Stimulated activated CD4-positive, alpha-beta T cell treated with anti-CD3 and anti-CD28 coated beads, Interleukin-1b, Interleukin-23, amount 100 ng/mL, for 1 hour (primary cell): Measurements from ENCODE around the gene ADSS1.

Experiments
- DNase-seq, 2 donors: peaks; one replicate each; pipeline ENCODE4 v3.0.0-alpha.2; 2020; ENCODE audit warnings: low read depth in 2 of 2

ADSS1 gene

DNA sequence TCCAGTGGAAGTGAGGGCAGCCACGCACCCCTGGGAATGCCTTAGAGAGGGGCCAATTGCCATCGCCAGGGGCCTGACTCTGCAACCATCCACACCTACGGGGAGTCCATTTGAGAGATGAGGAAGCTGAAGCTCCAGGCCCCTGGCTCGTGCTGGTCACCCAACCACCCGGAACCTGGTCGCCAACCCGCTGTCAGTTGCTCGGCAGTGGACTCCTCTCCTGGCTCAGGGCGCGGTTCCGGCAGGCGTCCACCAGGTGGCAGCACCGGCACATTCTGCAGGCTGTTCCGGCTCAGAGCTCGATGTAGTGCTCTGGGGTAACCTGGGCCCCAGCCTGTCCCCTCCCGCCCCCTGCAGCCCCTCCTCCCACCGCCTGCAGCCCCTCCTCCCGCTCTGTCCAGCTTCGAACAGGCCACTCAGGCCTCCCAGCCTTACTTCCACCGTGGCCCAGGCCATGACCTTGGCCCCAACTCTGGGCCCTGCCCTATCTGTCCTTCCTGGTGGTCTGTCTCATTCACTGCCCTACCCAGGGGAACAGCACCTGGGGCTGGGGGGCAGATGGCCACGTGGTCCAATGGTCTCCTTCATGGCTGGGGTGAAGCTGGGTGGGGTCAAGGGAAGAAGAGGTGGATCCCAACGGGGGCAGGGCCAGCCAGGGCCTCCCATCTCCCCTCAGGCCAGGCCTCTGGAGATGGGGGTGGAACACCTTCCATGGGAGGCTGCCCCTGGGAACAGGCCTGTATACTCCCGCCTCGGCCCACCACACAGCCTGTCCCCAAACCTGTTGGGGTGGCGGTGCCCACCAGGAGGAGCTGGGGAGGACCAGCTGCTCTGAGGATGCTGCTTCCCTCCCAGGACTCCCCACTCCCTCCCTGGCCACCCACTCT, 44.7 kb downstream of the ADSS1 start:
- peak; percentile 80 to 93 for DNase-seq

DNA sequence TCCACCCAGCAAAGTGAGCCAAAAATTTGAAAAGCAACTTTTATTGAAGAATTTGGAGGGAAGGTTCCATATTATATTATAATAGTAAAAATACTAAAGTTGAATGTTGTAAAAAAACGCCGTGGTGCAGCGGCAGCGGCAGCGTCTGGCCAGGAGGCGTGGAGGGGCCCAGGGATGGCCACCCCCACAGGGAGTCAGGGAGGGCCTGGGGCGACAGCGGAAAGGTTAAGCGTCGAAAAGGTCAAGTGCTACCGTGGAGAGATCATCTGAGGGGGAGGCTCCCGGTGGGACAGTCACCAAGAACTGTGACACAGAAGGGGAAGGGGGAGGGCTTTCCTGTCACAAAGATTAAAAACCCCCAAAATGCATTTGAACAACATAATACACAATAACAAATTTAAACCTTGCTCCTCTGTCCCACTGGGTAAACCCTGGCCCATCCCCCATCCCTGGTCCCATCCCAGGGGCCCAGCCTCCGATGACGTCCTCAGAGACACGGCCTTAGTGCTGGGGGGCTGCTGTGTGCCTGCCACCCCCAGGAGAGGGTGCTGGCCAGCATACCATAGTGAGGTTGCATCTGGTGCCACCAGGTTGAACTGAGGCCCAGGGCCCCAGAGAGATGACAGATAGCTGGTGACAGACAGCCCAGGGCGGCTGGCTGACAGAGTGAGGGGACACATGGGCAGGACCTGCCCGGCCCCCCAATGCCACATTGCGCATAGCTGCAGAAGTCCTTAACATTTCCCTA, 45.5 kb downstream of the ADSS1 start:
- no peak for DNase-seq

DNA sequence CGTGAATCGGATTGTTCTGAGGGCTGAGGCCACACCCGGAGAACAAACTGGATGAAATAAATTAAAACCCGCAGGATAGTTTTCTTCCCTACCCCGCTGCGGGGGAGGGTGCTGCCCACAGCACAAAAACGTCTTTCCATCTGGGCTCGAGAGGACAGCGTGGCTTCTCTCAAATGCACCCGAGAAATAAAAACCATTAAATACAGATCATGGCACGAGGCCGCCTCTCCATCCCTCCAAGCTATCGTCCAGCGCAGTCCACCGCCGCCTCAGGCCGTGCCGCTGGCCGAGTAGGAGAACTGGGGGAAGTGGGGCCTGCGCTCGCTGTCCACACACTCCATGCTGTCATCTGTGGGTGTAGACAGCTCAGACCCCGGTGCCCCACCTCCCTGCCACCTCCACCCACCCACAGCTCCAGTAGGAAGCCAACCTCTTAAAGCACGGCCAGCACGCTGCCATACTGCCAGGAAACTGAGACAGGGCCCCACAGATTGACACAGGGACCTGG, 46.1 kb downstream of the ADSS1 start:
- no peak for DNase-seq

DNA sequence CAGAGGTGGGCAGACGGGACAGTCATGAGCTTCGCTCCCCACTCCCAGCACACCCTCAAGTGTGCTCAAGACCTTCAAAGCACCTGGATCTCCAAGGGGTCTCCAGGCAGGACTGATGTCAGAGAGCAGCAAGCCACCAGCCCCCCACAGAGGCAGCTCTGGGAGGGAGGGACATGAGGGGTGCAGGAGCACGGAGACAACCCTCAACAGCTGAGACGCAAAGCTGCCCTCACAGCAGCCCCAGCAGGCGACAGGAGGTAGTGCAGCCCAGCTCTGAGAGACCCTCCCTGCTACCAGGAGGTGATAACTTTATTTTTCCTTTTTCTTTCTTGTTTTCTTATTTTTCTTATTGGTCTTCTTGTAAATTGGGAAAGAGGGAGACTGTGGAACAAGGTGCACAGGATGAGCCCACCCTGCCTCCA, 46.8 kb downstream of the ADSS1 start:
- no peak for DNase-seq

DNA sequence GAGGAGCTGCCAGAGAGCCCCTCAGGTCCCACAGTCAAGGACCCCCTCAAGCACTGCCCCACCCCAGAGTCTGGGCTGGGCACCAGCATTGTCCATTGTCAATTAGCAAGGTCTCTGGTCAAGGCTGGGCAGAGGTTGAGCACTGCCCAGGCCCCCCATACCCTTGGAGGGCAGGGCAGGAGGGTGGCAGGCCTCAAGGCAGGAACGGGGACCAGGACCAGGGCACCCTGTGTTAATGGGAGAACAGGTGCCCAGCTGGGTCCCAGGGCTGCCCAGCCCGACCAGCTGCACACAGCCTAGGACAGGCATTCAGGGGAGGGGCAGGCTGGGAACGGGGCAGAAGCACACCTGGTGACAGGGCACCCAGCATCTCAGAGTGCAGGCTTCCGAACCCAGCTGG, 47.3 kb downstream of the ADSS1 start:
- no peak for DNase-seq

DNA sequence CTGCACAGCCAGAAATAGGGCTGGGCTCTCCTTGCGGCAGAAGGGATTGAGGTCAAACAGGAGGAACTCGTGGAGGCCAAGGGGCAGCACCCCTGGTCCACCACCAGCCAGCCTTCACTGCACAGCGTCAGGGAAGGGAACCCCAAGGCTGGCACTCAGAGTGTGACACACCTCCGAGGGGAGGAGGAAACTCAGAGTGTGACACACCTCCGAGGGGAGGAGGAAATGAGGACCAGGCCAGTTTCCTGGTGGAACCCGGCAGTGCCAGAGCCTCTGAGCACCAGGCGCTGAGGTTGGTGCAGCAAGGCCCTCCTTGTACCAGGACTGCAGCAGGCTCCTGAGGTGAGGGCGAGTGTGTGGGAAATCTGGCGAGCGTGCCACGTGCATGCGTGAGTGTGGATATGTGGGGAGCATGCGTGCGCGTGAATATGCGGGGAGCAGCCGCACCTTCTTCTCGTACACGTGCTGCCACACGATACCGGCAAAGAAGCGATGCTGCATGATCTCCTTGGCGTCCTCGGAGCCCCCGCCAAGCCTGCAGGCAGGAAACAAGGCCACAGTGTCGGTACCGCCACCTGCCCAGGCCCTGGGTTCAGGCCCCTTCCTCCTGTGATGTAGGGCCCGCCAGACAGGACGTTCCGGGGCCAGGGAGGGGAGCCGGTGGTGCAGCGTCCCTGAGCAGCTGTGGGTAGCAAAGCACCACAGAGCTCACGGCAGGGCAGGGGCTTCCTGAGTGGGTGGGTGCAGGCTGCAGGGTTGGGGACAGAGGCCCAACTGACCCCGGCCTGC, 48.1 kb downstream of the ADSS1 start:
- DNase-seq: no peak

DNA sequence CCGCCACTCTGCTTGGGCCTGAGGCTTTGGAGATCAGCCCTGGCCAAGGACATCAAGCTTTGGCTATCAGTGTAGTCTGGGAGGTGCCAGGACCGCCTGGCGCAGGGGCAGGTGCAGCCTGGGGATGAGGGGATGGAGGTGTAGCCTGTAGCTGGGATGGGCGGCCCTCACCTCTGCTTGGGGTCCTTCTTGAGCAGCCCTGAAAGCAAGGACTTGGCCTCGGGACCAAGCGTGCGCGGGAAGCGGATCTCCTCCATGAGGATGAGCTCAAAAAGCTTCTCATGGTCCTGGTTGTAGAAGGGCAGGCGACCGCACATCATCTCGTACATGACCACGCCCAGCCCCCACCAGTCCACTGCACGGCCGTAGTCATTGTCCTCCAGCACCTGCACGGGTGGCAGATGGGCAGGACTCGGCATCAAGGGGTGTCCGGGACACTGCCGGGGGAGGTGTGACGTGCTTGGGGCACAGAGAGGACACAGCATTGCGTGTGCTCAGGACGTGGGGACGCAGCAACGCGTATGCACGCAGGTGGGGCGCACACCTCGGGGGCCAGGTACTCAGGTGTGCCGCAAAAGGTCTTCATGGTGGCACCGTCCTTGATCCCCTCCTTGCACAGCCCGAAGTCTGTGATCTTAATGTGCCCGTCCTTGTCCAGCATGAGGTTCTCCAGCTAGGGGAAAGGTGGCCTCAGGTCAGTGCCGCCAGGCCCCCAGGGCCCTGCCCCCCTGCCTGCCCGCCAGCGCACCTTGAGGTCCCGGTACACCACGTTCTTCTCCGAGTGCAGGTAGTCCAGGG, 48.9 kb downstream of the ADSS1 start:
- no peak for DNase-seq

DNA sequence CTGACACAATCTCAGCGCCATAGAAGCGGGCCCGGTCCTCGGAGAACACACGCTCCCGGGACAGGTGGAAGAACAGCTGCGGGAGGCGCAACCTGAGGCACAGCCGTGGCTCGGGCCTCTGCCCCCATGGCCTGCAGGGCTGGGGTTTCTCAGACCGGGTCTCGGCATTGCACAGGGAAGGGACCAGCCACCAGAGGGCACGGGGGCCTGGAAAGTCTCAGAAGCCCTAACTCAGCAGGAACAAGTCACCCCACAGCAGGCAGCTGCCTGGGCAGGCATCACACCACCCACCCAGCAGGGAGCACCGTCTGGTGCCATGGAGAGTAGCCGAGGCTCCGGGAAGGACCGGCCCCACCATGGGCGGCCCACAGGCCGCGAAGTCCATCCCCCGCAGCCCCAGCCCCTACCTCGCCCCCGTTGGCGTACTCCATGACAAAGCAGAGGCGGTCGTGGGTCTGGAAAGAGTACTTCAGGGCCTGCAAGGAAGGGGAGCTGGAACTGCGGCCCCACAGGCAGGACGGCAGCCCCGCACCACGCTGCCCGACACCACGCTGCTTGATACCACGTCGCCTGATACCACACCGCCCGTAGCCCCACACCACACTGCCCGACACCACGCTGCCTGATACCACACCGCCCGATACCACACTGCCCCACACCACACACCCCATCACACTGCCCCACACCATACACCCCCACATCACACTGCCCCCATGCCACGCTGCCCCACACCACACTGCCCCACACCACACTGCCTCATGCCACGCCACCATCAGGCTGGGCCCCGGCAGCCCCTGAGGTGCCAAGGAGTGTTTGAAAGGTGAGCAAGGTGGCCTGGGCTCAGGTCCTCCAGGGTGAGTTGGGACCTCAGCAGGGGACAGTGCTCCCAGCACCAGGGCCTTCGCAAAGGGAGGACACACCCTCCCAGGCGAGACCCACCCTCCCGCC, 49.8 kb downstream of the ADSS1 start:
- DNase-seq: no peak

DNA sequence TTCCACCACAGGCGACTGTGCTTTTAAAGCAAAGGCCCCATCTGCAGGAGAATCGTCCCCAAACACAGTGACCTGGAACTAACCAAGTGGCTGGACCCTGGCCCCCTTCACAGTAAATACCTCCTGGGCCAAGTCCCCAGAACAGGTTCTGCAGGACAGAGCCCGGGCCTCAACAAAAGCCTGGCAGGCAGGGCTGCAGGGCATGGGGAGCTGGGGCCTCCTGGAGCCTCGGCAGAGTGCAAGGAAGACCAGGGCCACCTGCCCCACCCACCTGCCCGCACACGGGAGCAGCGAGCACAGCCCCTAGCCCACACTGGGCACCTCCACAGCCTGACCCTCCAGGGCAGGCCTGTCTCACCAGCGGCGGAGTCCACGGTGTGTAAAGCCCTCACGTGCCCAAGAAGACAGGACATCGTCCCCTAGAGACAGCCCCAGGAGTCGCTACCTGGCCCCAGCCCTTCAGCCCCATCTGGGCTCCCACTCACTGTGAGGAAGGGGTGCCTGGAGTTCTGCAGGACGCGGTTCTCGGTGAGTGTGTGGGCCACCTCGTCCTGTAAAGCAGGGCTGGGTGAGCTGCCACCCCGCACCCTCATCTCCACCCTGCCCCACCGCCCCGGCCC, 50.5 kb downstream of the ADSS1 start:
- no peak for DNase-seq

DNA sequence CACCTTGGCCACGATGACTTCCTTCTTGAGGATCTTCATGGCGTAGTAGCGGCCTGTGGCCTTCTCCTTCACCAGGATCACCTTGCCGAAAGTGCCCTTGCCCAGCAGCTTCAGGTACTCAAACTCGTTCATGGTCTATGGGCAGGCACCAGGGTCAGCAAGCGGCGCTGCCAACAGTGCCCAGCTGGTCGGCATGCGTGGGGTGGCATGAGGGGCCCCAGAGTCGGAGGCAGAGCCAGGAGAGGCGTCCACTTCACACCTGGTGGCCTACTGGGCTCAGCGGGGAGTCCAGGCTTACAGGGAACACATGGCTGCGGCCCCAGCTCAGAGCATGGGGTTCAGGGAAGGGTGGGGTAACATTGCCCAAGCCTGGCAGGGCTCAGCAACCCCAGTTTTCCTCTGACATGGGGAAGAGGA, 51.1 kb downstream of the ADSS1 start:
- no peak for DNase-seq

DNA sequence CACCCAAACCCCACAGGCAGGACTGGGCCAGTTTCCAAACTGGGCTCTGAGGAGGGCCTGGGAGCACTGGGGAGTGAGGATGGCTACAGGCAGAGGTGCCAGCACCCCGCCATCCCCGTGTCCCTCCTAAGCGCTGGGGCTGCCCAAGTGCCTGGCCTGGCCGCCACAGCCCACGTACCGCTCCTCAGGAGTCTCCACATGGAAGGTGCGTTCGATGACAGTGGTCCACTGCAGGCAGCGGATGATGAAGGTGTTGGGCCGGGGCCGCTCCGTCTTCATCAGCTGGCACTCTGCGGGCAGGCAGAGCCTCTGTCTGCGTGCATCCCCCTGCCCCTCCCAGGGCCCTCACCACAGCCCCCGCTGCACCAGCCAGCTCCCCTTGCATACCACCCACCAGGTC, 52.5 kb downstream of the ADSS1 start:
- DNase-seq: no peak

DNA sequence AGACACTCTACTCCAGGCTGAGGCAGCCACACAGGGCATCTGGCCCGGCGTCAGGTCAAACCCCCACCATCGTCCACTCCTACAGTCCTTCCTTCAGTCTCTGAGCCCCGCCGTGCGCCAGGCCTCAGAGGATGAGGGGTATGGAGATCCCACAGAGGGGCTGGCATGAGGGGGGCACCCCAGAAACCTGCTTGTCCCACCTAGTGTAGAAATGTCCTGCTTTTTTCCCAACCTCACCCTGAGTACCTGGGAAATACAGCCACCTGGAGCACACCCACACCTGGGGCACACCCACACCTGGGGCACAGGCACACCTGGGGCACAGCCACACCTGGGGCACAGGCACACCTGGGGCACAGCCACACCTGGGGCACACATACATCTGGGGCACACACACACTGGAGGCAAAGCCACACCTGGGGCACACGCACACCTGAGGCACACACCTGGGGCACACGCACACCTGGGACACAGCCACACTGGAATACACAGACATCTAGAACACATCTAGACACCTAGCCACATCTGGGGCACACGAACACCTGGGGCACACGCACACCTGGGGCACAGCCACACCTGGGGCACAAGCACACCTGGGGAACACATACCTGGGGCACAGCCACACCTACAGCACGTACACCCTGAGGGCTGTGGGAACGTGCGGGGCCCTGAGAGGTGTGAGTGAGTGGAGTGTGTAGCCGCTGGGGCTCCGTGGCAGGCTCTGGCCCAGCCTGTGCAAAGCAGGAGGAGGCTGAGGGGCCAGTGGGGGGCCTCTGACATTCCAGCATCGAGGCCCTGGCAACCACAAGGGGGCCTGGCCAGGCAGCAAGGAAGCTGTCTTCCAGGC, 53.2 kb downstream of the ADSS1 start:
- no peak for DNase-seq

DNA sequence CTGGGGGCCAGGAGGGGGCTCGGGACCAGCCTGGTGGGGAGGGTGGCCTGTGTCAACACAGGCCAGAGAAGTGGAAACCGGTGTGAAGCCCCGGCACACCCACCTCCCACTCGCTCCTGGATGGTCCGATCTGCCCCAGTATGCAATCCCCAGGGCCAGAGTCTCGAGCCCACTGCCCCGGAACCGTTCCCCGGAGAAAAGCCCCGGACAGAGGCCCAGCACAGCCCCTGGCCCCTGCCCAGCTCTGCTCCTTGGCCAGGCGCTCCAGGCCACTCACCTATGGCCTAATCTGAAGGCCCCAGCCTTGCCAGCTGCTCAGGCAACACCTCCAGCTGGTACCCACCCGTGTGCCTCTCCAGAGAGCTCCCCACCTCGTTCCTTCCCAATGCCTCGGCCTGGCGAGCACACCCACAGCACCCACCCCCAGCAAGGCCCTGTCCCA, 53.8 kb downstream of the ADSS1 start:
- DNase-seq: no peak

DNA sequence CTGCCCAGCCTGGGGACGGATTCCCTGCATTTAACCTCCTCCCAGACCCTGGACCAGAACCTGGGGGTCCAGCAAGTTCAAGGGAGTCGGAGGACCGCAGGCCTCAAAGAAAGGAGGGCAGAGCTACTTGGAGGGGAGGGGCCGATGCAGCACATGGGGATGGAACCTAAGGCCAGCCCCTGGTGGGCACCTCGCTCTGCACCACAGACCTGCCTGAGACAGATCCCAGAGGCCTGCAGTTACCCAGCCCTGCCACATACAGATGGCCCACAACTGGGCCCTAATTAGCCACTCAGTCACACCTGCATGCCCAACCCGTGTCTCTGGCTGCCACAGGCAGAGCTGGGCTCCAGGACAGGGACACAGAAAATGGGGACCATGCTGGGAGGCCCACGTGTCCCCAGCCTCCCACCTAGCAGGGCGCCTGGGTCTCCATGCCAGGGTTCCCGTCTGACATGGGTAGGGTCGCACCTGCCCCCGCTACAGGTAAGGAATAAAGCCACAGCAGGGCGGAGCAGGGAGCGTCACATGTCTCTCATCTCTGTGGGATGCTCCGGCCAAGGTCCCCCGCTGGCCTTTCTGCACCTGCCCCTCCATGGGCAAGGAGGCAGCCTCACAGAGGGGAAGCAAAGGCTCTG, 54.8 kb downstream of the ADSS1 start:
- no peak for DNase-seq

DNA sequence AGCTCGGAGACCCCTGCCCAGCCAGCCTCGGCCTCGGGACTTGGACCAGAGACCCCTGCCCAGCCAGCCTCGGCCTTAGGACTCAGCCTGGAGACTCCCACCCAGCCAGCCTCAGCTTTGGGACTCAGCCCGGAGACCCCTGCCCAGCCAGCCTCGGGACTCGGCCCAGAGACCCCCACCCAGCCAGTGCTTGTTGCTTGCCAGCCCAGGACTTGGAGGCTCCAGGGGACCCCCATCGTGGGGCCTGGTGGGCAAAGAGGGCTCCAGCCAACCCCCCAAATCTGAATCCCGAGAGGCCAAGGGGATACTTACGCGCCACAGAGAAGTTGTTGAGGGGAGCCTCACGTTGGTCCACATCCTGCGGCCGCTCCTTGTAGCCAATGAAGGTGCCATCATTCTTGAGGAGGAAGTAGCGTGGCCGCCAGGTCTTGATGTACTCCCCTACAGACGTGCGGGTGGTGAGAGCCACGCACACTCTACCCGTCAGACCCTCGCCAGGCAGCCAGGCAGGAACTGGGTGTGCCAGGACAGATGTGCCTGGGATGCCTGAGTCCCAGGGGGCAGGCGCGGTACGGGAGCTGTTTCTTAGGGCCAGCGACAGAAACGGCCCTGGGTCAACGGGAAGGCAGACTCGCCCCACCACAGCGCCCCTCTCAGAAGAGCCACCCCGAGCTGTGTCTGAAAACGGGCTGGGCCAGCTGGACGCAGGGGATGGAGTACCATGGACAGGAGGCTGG, 55.9 kb downstream of the ADSS1 start:
- no peak for DNase-seq

DNA sequence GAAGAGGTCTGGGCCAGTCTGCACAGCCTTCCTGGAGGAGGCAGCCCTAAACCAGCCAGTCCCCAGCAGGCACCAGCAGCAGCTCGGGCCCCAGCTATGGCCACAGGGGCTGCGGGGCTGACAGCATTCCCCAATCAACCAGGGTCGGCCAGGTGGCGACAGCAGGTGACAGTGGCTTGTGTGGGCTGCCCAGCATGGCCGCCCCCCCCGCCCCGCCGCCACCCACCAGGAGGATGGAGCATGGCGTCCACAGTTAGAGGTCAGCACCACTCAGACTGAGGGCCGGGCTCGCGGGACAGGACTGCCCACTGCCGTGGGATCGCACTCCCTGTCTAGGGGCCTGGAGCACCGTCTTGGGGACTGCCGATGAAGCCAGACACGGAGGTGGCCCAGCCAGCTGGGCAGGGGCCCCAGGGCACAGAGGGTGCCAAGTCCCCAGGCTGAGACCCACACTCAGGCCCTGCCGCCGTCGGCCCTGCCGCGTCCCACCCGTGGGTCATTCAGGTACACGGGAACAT, 56.5 kb downstream of the ADSS1 start:
- DNase-seq: no peak
